HG02938 (cell line): ENCODE measurements around the gene PDE9A.

ENCODE experiments used
- ATAC-seq: cut with Tn5 transposase; IDR thresholded peaks from one replicate; pipeline ENCODE4 v1.9.1; 2021; ENCODE audit warnings: mild to moderate bottlenecking, moderate library complexity; ENCODE audit not compliant: unreplicated experiment

Gene PDE9A

DNA sequence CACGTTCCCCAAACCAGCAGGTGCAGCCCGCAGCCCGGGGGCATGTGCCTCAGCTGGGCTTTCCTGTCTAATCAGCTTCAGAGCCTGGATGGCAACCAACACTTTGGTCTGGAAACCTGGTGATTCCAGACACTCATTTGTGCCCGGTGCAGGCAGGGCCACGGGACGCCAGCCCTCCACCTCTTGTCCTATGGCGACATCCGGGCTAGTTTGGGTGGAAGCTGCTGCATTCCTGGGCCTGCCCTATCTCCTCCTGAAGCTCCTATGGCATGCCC is 114.1 kb downstream of the PDE9A start:
- no peak for ATAC-seq

DNA sequence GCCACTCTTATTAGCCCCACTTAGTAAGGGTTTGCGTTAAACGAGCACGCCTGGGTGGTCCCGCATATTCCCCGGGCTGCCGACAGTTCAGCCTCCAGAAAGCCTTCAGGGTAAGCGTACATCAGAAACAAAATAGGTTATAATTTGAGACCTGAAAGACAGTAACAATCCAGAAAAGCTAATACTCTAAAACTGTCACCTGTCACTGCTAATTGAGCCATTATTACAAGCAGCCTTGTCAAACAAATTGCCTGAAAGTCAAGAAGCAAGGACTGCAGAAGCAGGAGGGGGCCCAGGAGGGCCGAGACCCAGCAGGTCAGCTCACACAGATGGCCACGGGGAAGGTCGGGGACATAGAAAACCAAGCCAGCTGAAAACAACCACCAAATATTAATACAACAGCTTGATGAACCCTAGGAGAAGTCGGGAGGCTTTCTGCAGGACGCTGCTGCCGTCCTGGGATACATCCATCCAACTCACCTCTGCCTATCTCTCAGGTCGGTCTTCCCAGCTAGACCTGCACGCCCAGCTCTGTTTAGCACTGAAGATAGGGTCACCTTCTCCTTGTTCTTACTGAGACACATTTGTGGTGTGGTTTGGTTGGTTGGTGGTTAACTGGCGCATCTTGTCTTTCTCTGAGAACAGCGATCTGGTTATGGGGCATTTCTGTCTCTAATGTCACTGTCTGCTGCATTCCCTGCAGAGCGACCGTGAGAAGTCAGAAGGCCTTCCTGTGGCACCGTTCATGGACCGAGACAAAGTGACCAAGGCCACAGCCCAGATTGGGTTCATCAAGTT is 115.1 kb downstream of the PDE9A start:
- no peak for ATAC-seq

DNA sequence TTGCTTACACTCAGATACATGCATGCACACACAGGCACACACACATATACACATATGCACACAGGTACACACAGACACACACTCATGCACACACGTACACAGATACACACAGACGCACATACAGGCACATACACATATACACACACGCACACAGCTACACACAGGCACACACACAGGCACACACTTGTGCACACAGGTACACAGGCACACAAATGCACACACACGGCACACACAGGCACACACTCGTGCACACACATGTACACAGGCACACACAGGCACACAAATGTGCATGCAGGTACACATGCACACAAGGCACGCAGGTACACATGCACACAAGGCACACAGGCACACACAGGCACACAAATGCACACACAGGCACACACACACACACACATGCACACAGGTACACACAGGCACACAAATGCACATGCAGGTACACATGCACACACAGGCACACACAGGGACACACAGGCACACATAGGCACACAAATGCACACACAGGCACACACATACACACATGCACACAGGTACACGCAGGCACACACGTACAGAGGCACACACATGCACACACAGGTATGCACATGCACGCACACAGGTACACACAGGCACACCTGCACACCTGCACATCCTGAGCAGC is 115.9 kb downstream of the PDE9A start:
- ATAC-seq = no peak

DNA sequence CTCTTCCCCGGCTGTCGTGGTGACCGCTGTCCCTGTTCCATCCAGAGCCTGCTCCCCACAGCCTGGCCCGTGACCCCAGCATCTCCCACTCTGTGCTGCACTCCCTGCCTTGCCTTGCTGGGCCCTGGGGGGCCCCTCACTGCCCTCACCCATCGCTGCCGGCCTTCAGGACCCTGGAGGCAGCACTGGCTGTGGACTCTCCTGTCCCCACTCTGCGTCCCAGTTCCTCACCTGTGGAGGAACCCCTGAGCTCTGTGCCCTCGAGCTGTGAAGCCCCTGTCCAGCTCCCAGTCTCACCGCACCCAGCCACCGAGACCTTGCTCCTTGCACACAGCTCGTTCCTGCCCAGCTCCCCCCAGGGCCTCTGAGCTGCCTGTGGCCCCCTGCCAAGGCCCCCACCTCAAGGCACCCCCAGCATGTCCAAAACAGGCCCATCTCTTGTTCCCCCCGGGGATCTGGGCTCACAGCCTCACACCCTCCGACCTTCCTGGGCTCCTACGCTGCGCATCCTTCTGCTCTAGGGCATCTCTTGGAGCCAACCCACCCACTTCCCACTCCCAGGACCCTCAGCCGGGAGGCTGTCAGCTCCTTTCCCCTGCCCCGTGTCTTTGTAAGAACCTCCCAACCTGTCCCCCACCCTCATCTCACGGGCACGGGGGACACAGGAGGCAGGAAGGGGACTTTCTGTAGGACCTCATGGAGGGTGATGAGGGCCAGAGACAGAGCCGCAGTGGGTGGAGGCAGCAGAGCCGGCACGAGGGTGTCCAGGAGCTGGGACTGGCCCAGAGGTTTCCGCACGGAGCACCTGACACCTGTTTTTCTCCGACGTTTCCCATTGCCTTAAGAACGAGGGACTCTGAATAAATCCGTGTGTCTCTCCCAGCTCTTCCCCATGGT is 116.6 kb downstream of the PDE9A start:
- ATAC-seq = no peak

DNA sequence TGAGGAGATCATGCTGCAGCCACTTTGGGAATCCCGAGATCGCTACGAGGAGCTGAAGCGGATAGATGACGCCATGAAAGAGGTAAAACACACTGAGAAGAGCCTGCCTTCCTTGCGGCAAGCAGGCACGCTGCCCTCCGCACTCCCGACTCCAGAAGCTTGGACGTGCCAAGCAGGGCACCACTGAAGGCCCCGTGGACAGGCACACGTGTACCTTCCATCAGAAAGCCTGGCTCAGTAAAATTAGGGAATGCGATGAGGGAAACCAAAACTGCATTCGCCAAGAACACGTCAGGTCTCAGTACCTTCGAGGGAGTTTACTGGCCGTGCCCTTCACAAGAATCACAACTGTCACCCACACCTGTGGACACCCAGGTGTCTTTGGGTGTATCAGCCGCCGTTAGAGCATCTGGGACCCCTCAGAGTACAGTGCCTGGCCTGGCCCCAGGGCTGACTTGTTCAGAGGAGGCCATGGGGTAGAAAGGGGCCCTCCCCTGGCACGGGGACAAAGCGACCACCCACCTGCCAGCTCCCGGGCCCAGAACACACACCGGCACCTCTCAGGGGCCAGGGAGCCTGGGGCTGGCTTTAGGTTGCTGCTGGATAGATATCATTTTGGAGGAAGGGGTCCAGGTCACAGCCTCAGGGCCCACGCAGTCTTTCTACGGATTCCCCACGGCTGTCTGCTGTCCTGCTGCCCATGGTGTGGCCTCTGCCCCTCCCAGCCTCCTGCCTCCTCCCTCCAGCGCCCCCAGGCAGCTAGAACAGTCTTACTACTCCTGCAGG is 117.5 kb downstream of the PDE9A start:
- no peak for ATAC-seq

DNA sequence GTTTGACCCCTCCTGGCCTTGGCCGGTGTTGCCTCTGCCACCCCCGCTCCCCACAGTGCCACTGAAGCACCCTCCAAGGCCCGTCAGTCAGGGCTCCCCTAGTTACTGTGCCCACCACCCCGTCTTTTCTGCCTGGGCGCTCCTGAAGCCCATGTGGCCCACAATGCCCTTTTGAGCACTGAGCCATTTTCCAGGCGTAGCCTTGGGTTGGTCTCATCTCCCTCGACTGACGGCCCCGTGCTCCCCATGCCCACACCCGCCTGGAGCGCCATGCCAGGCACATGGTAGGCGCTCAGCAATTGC is 118.0 kb downstream of the PDE9A start:
- ATAC-seq = no peak

DNA sequence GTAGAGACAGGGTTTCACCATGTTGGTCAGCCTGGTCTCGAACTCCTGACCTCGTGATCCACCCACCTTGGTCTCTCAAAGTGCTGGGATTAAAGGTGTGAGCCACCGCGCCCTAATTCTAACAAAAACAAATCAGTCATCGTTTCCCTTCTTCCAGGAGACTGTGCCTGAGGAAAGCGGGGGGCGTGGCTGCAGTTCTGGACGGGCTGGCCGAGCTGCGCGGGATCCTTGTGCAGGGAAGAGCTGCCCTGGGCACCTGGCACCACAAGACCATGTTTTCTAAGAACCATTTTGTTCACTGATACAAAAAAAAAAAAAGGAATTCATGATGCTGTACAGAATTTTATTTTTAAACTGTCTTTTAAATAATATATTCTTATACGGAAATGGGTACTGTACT is 121.7 kb downstream of the PDE9A start:
- ATAC-seq = no peak

DNA sequence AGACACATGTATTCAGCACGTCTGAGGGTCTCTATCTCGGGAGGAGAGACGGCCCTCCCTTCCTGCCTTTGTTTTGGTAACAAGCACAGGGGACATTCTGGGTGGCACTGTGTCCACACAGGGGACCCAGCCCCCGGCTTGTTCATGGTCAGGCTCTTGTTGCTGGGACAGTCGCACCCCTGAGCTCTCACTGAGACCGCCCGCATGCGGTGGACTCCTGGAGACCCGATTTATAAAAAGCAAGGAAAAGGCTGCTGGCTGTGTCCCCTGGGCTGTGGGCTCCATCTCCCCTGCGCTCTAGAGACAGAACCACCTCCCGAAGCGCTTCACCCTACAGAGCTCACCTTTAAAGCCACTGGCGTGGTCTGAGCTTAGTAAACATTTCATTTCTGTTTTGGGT is 122.5 kb downstream of the PDE9A start:
- ATAC-seq = no peak

DNA sequence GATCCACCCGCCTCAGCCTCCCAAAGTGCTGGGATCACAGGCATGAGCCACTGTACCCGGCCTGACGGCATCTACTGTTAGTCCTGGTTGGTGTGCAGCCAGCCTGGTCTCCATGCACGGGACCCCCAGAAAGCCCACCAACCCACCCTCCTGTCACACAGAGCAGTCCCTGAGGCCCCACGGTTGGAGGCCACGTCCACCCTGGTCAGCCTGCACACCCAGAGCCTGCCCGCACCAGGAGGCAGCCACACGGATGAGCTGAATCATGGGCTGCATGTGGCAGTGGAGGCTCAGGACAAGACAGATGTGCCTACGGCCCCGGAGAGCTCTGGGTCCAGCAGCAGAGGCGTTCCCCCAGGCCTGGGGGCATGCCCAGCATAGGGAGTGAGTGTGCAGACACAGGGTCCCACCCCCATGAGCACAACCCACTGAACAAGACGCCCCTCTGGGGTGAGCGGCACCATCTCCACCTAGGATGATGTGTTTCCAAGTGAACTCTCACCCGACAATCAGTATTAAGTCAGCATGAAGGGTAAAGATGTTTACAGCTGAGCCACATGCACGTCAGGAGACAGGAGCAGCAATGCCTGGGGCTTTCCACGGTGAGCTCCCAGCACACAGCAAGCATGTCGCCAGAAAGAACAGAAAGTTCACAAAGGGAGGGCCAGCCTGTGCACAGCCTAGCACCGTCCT is 123.8 kb downstream of the PDE9A start:
- no peak for ATAC-seq

DNA sequence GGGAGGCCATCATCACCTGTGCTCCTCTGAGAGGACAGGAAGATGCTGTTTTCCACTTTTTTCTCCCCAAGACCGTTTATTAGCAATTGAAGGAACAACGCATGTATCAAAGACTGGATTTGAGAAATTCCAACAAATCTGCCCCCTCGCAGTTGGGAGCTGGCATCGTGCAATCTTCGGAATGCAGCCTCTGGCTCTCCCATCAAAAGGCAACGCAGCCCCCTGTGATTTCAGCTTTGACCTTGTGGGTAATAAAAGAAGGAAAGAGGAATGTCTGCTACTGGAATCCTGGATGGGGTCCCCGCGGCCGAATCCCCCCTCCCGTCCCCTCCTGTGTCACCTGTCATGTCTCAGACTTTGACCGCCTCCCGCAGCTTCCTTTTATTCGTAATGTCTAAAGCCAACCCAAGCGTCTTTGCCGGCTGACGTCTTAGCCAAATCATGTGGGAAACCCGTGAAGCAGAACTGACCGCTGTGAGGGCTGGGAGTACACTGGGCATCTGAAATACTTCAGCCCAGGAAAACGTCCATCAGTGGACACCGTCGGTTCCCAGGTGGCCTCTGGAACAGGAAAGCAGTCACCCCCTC is 124.4 kb downstream of the PDE9A start:
- no peak for ATAC-seq

DNA sequence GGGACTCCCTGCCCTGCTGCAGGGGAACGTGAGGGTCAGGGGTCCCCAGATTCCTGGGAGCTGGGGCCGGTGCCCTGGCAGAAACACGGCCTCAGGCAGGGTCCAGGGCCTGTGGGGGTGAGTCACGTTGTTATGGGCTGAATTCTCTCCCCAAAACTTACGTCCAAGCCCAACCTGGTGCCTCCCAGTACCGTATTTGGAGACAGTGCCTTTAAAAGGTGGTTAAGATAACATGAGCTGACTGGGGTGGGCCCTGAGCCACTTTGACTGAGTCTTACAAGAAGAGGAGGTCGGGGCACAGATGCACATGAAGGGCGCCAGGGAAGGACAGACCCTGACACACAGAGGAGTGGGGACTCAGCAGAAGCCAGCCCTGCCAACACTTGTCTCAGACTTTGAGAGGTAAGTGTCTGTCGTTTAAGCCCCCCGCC is 126.0 kb downstream of the PDE9A start:
- no peak for ATAC-seq

DNA sequence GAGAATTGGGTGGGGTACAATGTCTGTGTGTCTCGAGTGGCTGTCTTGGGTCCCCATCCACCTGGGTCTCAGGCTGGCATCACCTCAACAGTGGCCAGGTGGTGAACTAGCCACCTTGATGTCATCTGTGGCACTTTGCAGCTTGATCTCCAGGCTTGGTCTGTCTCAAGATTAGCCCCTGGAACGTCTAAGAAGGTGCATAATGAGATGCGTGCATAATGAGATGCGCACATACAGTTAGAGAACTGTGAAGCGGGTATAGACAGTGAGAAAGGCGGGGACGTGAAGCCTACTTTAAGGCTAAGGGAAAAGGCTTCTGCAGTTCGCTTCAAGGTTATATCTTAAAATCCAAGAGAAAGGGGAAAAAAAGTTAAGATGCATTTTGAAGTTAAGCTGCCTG is 127.2 kb downstream of the PDE9A start:
- no peak for ATAC-seq

DNA sequence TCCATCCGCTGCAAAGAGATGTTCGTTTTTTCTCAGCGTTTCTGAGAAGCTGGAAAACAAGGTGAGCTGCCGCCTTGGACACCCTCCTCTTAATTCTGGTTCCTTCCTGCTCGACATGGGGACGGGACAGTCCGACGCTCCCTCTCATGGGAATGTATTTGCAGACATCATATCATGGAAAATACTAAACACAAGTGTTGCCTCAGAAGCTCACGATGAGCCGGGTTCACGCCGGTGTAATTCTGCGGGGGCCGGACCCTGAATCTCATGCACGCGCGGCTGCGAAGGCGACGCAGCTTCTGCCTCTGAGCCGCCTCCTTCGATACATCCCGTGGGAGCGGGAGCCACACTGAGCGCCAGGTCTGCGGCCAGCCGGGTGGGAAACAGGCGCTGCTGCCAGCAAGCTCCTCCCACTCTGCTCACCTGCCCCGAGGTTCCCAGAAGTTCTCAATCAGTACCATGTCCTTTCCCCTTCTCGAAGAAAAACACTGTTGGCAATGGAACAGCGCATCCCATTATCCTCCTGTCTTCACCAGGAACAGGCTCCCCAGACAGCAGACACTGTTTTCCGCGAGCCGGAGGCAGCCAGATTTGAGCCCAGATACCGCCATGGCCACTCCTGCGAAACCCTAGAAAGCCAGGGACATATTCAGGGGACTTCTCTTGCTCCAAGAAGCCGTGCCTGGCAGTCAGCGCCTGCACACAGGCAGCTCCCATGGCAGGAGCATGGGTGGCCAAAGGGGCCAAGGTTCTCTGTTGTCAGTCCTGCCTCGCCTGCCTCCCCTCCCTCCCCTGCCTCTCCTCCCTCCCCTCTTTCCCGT is 127.9 kb downstream of the PDE9A start:
- no peak for ATAC-seq

DNA sequence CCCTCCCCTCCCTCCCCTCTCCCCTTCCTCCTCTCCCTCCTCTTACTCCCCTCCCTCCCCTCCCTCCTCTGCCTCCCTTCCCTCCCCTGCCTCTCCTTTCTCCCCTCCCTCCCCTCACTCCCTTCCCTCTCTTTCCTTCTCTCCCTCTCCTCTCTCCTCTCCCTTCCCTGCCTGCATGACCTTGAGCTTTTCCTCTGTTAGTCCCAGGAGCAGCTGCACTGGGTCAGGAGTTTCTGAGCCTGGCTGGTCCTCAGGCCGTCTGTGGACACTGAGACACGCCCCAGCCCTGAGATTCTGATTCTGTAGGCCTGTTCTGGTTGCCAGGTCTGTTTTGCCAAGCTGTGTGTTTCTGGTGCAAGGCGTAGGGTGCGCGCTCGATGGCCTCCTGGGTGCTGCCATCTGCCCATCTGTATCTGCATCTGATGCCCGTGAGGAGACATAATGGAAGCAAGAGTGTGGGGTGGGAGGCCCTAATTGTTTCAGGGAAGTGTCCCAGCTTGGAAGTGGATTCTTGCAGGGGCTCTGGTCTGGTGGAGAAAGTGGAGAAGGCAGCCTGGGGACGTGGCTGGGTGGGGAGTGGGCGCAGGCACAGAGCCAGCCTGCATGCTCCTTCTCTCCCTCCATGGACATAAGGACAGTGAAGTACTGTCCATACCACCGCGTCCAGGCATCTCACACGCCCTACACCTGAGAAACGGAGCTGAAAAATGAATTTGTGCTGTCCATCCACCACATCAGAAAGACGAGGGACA is 128.7 kb downstream of the PDE9A start:
- no peak for ATAC-seq

DNA sequence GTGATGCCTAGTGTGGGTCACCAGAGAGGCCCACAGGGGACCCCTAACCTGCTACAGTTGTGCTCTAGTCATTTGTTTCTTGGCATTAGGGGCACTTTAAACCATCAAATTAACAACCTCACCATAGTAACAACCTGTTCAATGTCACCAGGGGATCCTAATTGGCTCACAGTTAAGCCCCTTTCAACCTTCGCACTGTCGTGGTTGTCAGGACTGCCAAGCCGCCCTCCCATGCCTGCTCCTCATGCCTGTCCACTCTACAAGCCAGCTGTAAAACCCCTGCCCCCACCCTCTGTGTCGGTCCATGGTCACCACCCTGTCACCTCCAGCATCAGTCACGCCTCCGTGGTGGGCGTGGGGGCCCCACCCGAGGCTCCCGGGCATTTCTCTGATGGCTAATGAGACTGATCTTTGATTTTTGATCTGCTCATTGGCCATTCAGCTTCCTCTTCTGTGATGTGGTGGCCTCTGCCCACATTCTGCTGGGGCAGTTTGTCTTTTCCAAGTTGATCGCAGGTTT is 129.4 kb downstream of the PDE9A start:
- no peak for ATAC-seq

DNA sequence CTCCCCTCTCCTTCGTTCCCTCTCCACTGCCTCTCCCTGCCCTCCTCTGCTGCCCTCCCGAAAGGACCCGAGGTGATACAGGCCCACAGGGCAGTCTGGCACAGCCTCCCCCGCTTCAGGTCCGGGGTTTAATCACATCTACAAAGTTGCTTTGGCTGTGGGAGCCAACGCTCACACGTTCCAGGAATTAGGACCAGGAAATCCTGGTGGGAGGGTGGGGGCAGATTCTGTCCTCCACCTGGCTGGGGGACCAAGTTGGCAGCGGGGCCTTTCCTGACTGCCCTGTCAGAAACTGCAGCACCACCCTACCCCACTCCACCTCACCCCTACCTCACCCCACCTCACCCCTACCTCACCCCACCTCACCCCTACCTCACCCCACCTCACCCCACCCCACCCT is 130.9 kb downstream of the PDE9A start:
- no peak for ATAC-seq

DNA sequence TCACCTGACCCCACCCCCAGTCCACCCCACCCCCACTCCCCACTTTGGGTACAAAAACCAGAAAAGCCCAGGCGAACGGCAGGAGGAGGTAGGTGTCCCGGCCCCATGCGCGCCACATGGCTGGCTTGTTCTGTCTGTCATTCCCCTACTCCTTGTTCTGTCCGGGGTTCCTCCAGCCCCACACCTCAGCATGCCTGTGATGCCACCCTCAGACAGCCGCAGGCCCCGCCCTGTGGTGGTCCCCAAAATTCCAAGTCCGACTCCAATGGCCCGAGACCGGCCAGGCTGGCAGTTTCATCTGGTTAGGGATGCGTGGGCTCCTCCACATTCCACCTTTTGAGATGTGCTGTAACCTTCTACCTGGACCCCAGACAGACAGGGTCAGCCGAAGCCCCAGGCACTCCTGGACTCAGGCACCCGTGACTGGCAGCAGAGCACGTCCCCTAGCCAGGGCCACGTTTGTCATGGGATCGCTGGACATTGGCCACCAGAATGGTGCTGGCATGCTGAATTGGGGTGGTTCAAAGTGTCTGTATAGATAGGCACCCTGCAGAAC is 131.6 kb downstream of the PDE9A start:
- ATAC-seq = no peak
